SH-SY5Y (cell line): ENCODE data around the gene FBXO9.

Experiments
- GATA2 ChIP-seq: IDR thresholded peaks from 2 replicates; pipeline ENCODE4 v1.6.1; 2011; ENCODE audit warnings: mild to moderate bottlenecking, low read depth, low read length
- GATA3 ChIP-seq: IDR thresholded peaks from 2 replicates; pipeline ENCODE4 v1.6.1; 2011; ENCODE audit warnings: low read depth, mild to moderate bottlenecking, low read length, moderate library complexity

DNA sequence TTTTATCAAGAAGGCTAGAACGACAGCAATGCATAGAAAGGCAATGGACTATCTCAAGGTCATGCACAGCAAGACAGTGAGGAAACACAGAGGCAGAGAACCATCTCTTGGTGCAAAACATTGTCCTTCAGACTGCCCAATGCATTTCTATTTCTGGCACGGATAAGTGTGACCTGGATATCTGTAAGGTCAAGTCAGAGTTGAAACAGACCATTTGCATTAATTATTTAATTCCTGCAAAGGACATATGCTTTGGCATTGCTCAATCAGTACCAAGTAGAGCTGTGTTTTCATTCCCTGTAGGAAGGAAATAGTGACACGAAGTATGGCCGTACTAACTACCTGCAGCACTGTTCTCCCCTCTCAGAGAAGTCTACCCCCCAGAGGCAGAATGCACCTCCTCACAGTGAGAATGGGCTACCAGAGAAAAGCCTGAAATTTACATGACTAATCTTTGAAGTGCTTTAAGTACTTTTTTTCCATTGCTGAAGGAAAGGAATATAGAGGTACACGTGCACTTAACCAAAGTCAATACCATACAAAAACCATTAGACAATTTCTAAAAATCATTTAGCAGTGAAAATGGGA is 38.0 kb upstream of the FBXO9 start:
- TF ChIP-seq GATA2: no peak
- TF ChIP-seq GATA3: no peak
